GM18505 (cell line): Measurements from ENCODE around the gene KANSL2.
A peak's percentile ranks its signal among the peaks of the same experiment; 100 is the strongest.
"Not testable (repeated sequence)": the region's sequence is repeated elsewhere in the genome, so short reads cannot be mapped to it uniquely, and the experiment has no call there.

Experiments used
- ATAC-seq: cut with Tn5 transposase; IDR thresholded peaks from one replicate; pipeline ENCODE4 v1.9.1; 2021; ENCODE audit not compliant: unreplicated experiment
- POLR2A ChIP-seq: IDR thresholded peaks from 4 replicates; pipeline ENCODE4 v1.6.1; 2011; ENCODE audit warnings: borderline replicate concordance; ENCODE audit not compliant: insufficient read depth, insufficient read length; ENCODE audit errors: extremely low read depth

The KANSL2 gene

GRCh38 chr12:48681710-48682532 is at the start of gene KANSL2:
Gene KANSL2, minus strand, starts transcription at chr12:48682238. Its CDS starts 606 bp downstream, at chr12:48681632.
- ATAC-seq = peak; percentile 98
- TF ChIP-seq POLR2A = peak; percentile 99

- ATAC-seq = no peak
- TF ChIP-seq POLR2A = no peak
Measured at GRCh38 chr12:48728807-48729206, 46.8 kb upstream of the KANSL2 start.

GRCh38 chr12:48720737-48721136 is 38.7 kb upstream of the KANSL2 start:
- not testable (repeated sequence) for ATAC-seq

GRCh38 chr12:48720171-48720570 is 38.1 kb upstream of the KANSL2 start:
- ATAC-seq = not testable (repeated sequence)

GRCh38 chr12:48719002-48719401 is 37.0 kb upstream of the KANSL2 start:
- not testable (repeated sequence) for ATAC-seq

- TF ChIP-seq POLR2A = no peak
- ATAC-seq = no peak
Measured at GRCh38 chr12:48717252-48717695, 35.2 kb upstream of the KANSL2 start.

GRCh38 chr12:48716493-48717251 is 34.6 kb upstream of the KANSL2 start, which contains the start of gene CCNT1:
Gene CCNT1, minus strand, starts transcription at chr12:48716707. Its CDS starts 32 bp downstream, at chr12:48716675.
- TF ChIP-seq POLR2A = peak; percentile 80
- peak; percentile 95 for ATAC-seq

GRCh38 chr12:48716168-48716492 is 34.1 kb upstream of the KANSL2 start:
- ATAC-seq = no peak
- no peak for TF ChIP-seq POLR2A

- TF ChIP-seq POLR2A = no peak
- ATAC-seq = no peak
Measured at GRCh38 chr12:48712209-48712608, 30.2 kb upstream of the KANSL2 start.

- ATAC-seq = not testable (repeated sequence)
Measured at GRCh38 chr12:48698822-48699221, 16.8 kb upstream of the KANSL2 start.

- ATAC-seq = no peak
Measured at GRCh38 chr12:48696626-48697025, 14.6 kb upstream of the KANSL2 start.

GRCh38 chr12:48695859-48696258 is 13.8 kb upstream of the KANSL2 start:
- TF ChIP-seq POLR2A = no peak
- ATAC-seq = no peak

More at GRCh38 chr12:48696626-48697025, 14.6 kb upstream of the KANSL2 start:
- no peak for TF ChIP-seq POLR2A

GRCh38 chr12:48694038-48694437 is 12.0 kb upstream of the KANSL2 start:
- no peak for ATAC-seq
- TF ChIP-seq POLR2A = no peak

- ATAC-seq = no peak
- TF ChIP-seq POLR2A = no peak
Measured at GRCh38 chr12:48693572-48693971, 11.5 kb upstream of the KANSL2 start.

GRCh38 chr12:48691826-48692487 is 9.9 kb upstream of the KANSL2 start:
- no peak for TF ChIP-seq POLR2A
- no peak for ATAC-seq
